B cell (primary cell): ENCODE measurements around the gene NKX3-2.

Experiments used
- CTCF ChIP-seq: fragments of 200-600 bp; IDR thresholded peaks from one replicate; pipeline ENCODE4 v1.8.0; 2022; ENCODE audit warnings: antibody characterized with exemption, mild to moderate bottlenecking
- EZH2 ChIP-seq: IDR thresholded peaks from 2 replicates; pipeline ENCODE4 v1.6.1; 2012; ENCODE audit warnings: borderline replicate concordance, low read depth, mild to moderate bottlenecking, moderate library complexity, low read length; ENCODE audit not compliant: insufficient read depth, poor library complexity, severe bottlenecking

GRCh38 chr4:13527192-13527980 is 16.9 kb downstream of the NKX3-2 start:
- TF ChIP-seq CTCF (no peak), EZH2 (no peak)
